MG63 (cell line): ENCODE data around the gene SNX32. TPM values are rescaled to one million over a fixed set of nuclear protein-coding genes. Genes with fewer than 3 reads are reported as not detected.

Experiments used
- DNase-seq: peaks from one replicate; pipeline ENCODE4 v3.0.0-alpha.2; 2020
- H3K27me3 ChIP-seq: fragments of 250-450 bp; sonication (Bioruptor Pico); 2 replicates; pipeline ENCODE4 v1.5.1; 2020; ENCODE audit warnings: mild to moderate bottlenecking, moderate library complexity
- H3K36me3 ChIP-seq: fragments of 250-450 bp; sonication (Bioruptor Pico); 2 replicates; pipeline ENCODE4 v1.5.1; 2020; ENCODE audit warnings: mild to moderate bottlenecking, moderate library complexity
- H3K4me3 ChIP-seq: fragments of 250-450 bp; sonication (Bioruptor Pico); 2 replicates; pipeline ENCODE4 v1.5.1; 2020; ENCODE audit warnings: mild to moderate bottlenecking, moderate library complexity
- H3K9me3 ChIP-seq: fragments of 250-450 bp; sonication (Bioruptor Pico); 2 replicates; pipeline ENCODE4 v1.5.1; 2020; ENCODE audit warnings: mild to moderate bottlenecking, moderate library complexity
- total RNA-seq: library from RNA; depleted of rRNA; stranded (reverse); fragments of >200 nt; shearing (Covaris generic); gene quantifications from 2 replicates; pipeline ENCODE4 v1.2.3, GENCODE V29; 2014; ENCODE audit warnings: low replicate concordance

The SNX32 gene
- total RNA-seq, 1 experiment from 2014 or later, result 0.43 TPM

GRCh38 chr11:65857853-65858680 is 24.3 kb downstream of the SNX32 start, which contains the start of gene CFL1:
CFL1 (minus strand) TSS chr11:65858180; CDS start chr11:65858099, 81 bp downstream.
- Histone ChIP-seq H3K27me3 (no peaks in the 10 kb centered on the region), H3K4me3 (peak within 1 kb of the TSS; percentile 90), H3K36me3 (peaks cover 64% of the 10 kb centered on the region), H3K9me3 (no peaks in the 10 kb centered on the region)
- peak; percentile 99 for DNase-seq

GRCh38 chr11:65858681-65859087 is 24.9 kb downstream of the SNX32 start:
- Histone ChIP-seq H3K9me3 (no peaks in the 10 kb centered on the region), H3K4me3 (peak overlapping the region; percentile 90), H3K36me3 (peaks cover 64% of the 10 kb centered on the region), H3K27me3 (no peaks in the 10 kb centered on the region)
- DNase-seq, result no peak

- Histone ChIP-seq H3K36me3 (peaks cover 64% of the 10 kb centered on the region), H3K4me3 (peak overlapping the region; percentile 90), H3K9me3 (no peaks in the 10 kb centered on the region), H3K27me3 (no peaks in the 10 kb centered on the region)
- peak; percentile 99 for DNase-seq
Measured at GRCh38 chr11:65859095-65859811, 25.5 kb downstream of the SNX32 start.

- Histone ChIP-seq H3K36me3 (peaks cover 64% of the 10 kb centered on the region), H3K4me3 (peak overlapping the region; percentile 90), H3K27me3 (no peaks in the 10 kb centered on the region), H3K9me3 (no peaks in the 10 kb centered on the region)
- no peak for DNase-seq
Measured at GRCh38 chr11:65859812-65860277, 26.1 kb downstream of the SNX32 start.

- Histone ChIP-seq H3K9me3 (no peaks in the 10 kb centered on the region), H3K36me3 (peaks cover 64% of the 10 kb centered on the region), H3K27me3 (no peaks in the 10 kb centered on the region), H3K4me3 (peak within 1 kb of the TSS; percentile 90)
- peak; percentile 97 for DNase-seq
Measured at GRCh38 chr11:65860278-65861164, 26.8 kb downstream of the SNX32 start, which contains the start of gene MUS81. MUS81 (plus strand) TSS chr11:65860433; CDS start chr11:65860754, 321 bp downstream.

GRCh38 chr11:65861165-65861505 is 27.4 kb downstream of the SNX32 start:
- H3K27me3 ChIP-seq, result no peaks in the 10 kb centered on the region
- peak overlapping the region; percentile 90 for H3K4me3 ChIP-seq
- no peaks in the 10 kb centered on the region for H3K9me3 ChIP-seq
- H3K36me3 ChIP-seq, result peaks cover 64% of the 10 kb centered on the region
- no peak for DNase-seq

GRCh38 chr11:65861533-65862183 is 27.9 kb downstream of the SNX32 start:
- no peak for DNase-seq
- H3K36me3 ChIP-seq, result peaks cover 64% of the 10 kb centered on the region
- H3K27me3 ChIP-seq, result no peaks in the 10 kb centered on the region
- H3K4me3 ChIP-seq, result peak overlapping the region; percentile 90
- no peaks in the 10 kb centered on the region for H3K9me3 ChIP-seq

- DNase-seq, result no peak
- H3K36me3 ChIP-seq, result peaks cover 64% of the 10 kb centered on the region
- no peaks in the 10 kb centered on the region for H3K27me3 ChIP-seq
- H3K4me3 ChIP-seq, result no peak overlapping the region; the same call in 1 of the 2 replicates
- H3K9me3 ChIP-seq, result no peaks in the 10 kb centered on the region
Measured at GRCh38 chr11:65862191-65862735, 28.5 kb downstream of the SNX32 start.

- peak; percentile 49 for DNase-seq
- Histone ChIP-seq H3K9me3 (no peaks in the 10 kb centered on the region), H3K36me3 (peaks cover 68% of the 10 kb centered on the region), H3K27me3 (no peaks in the 10 kb centered on the region), H3K4me3 (no peak overlapping the region)
Measured at GRCh38 chr11:65862941-65863888, 29.5 kb downstream of the SNX32 start.

- Histone ChIP-seq H3K9me3 (no peaks in the 10 kb centered on the region), H3K4me3 (no peak overlapping the region), H3K36me3 (peaks cover 76% of the 10 kb centered on the region), H3K27me3 (no peaks in the 10 kb centered on the region)
- DNase-seq, result no peak
Measured at GRCh38 chr11:65863889-65864705, 30.3 kb downstream of the SNX32 start.

GRCh38 chr11:65864706-65865471 is 31.1 kb downstream of the SNX32 start:
- H3K36me3 ChIP-seq, result peaks cover 83% of the 10 kb centered on the region
- no peaks in the 10 kb centered on the region for H3K27me3 ChIP-seq
- no peaks in the 10 kb centered on the region for H3K9me3 ChIP-seq
- no peak for DNase-seq
- H3K4me3 ChIP-seq, result no peak overlapping the region

- no peak for DNase-seq
- Histone ChIP-seq H3K27me3 (no peaks in the 10 kb centered on the region), H3K9me3 (no peaks in the 10 kb centered on the region), H3K36me3 (peaks cover 88% of the 10 kb centered on the region), H3K4me3 (no peak overlapping the region)
Measured at GRCh38 chr11:65865550-65866172, 31.9 kb downstream of the SNX32 start.
